Panc1 (cell line): ENCODE data around the gene MAP3K14. TPM values are rescaled to one million over a fixed set of nuclear protein-coding genes. Genes with fewer than 3 reads are reported as not detected.

Source experiments
- ATAC-seq: fragments of 200-7000 bp; cut with Tn5 transposase; 2 replicates; pipeline ENCODE4 v1.9.1; 2020; ENCODE audit warnings: mild to moderate bottlenecking, moderate library complexity
- BruUV-seq: library from RNA; stranded (reverse); fragments of 400-500 nt; replicated peaks from 2 replicates; lab custom pipeline; 2021; lab: Mats Ljungman, UMichigan
- CTCF ChIA-PET: fragments of 300-600 bp; sonication (Branson Sonifier 250); formaldehyde crosslinking; loops from one replicate; lab custom pipeline; 2022; ENCODE audit warnings: antibody characterized with exemption; lab: Charles Lee
- POLR2A ChIA-PET: fragments of 300-600 bp; sonication (Branson Sonifier 250); formaldehyde crosslinking; loops from one replicate; lab custom pipeline; 2022; ENCODE audit warnings: antibody characterized with exemption; lab: Charles Lee
- DNase-seq: peaks from one replicate; pipeline ENCODE4 v3.0.0-alpha.2; 2010; ENCODE audit warnings: low read depth, low spot score
- H3K27ac ChIP-seq: 2 replicates; pipeline ENCODE4 v1.5.1; 2011; ENCODE audit warnings: mild to moderate bottlenecking, low read length, inconsistent platforms
- H3K27me3 ChIP-seq: fragments of 200-500 bp; sonication (Bioruptor generic); 2 replicates; pipeline ENCODE4 v1.6.0; 2014; ENCODE audit warnings: low read length, inconsistent platforms; ENCODE audit not compliant: control insufficient read depth, insufficient read depth
- H3K36me3 ChIP-seq: fragments of 200-500 bp; sonication (Bioruptor generic); 2 replicates; pipeline ENCODE4 v1.5.1; 2014; ENCODE audit warnings: inconsistent platforms, mild to moderate bottlenecking, low read length, moderate library complexity; ENCODE audit not compliant: control insufficient read depth, insufficient read depth
- H3K4me1 ChIP-seq: 2 replicates; pipeline ENCODE4 v1.5.1; 2011; ENCODE audit warnings: inconsistent platforms, mild to moderate bottlenecking, low read length, moderate library complexity; ENCODE audit not compliant: control insufficient read depth, insufficient read depth
- H3K4me3 ChIP-seq, 2 experiments: 2 replicates each; pipeline ENCODE4 v1.5.1; 2011 to 2012; ENCODE audit warnings: low read depth in 2 of 2, low read length in 2 of 2, mild to moderate bottlenecking in 2 of 2, inconsistent platforms in 1 of 2, moderate library complexity in 1 of 2
- H3K9me3 ChIP-seq: fragments of 200-500 bp; sonication (Bioruptor generic); 2 replicates; pipeline ENCODE4 v1.5.1; 2014; ENCODE audit warnings: low read depth, mild to moderate bottlenecking, inconsistent platforms, low read length, moderate library complexity; ENCODE audit not compliant: control insufficient read depth, insufficient read depth
- POLR2AphosphoS5 ChIP-seq: IDR thresholded peaks from 2 replicates; pipeline ENCODE4 v1.6.1; 2012; ENCODE audit warnings: mild to moderate bottlenecking, low read depth, low read length, moderate library complexity
- SIN3A ChIP-seq: IDR thresholded peaks from 2 replicates; pipeline ENCODE4 v1.6.1; 2012; ENCODE audit warnings: low read depth, mild to moderate bottlenecking, low read length, moderate library complexity, borderline replicate concordance; ENCODE audit not compliant: insufficient read depth
- TCF7L2 ChIP-seq: IDR thresholded peaks from 2 replicates; pipeline ENCODE4 v1.6.1; 2011; ENCODE audit warnings: mild to moderate bottlenecking, low read depth, low read length, inconsistent platforms
- in situ Hi-C: cut with HindIII; loops from 2 replicates; pipeline ENCODE4 v1.10.0; 2016; ENCODE audit warnings: low sequenced_read_pairs, low pct_unique_long_range_greater_than_20kb
- intact Hi-C: fragments of 100-400 bp; cut with micrococcal nuclease; formaldehyde crosslinking; loops from one replicate; pipeline ENCODE4 v1.10.0; 2022; ENCODE audit not compliant: unreplicated experiment
- total RNA-seq: library from RNA; stranded (reverse); gene quantifications from one replicate; pipeline ENCODE4 v1.2.1, GENCODE V29; 2021; ENCODE audit not compliant: unreplicated experiment
- TF ChIP-seq, protein P1 (sequence below): fragments of 450-650 bp; IDR thresholded peaks from 2 replicates; pipeline ENCODE4 v1.5.1; 2017; ENCODE audit warnings: mild to moderate bottlenecking
- TF ChIP-seq, protein P2 (sequence below), 2 experiments: IDR thresholded peaks; 2 replicates each; pipeline ENCODE4 v1.6.1; 2011 to 2012; ENCODE audit warnings: low read depth in 2 of 2, control low read depth in 1 of 2, low read length in 1 of 2, mild to moderate bottlenecking in 1 of 2, moderate library complexity in 1 of 2; ENCODE audit not compliant: insufficient read depth in 1 of 2

MAP3K14 gene
- total RNA-seq, 1 experiment from 2014 or later: 80.8 TPM

DNA sequence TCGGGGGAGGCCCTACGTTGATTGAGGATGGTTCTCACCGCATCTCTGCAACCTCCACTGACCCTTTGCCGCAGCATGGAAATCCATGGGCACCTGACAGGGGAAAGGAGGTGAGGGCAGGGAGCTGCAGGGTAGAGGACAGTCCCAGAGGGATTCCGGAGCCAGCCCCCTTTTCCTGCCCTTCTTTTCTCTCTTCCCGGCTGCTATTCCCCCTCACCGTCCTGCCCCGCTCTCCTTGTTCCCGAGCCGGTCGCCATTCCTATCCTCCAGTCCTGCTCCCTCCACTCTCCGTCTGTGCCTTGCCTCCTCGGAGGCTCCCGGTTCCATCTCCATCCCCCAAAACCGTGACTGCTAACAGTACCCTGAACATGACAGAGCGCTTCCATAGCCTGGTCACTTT is 59.7 kb downstream of the MAP3K14 start:
- in situ Hi-C loops (no loop called here), intact Hi-C loops (no loop called here)
- ChIA-PET CTCF (no interaction called here), POLR2A (no interaction called here)
- no TSS peak for BruUV-seq
- no peak for DNase-seq
- no peaks in the 10 kb centered on the region for H3K9me3 ChIP-seq
- no peak for ATAC-seq
- no peaks in the 10 kb centered on the region for H3K27me3 ChIP-seq
- no peaks in the 10 kb centered on the region for H3K36me3 ChIP-seq
- peaks cover 6% of the 10 kb centered on the region for H3K4me1 ChIP-seq
- H3K4me3 ChIP-seq: no peak overlapping the region
- H3K27ac ChIP-seq: no peak overlapping the region
- TF ChIP-seq TCF7L2 (no peak), POLR2AphosphoS5 (no peak), SIN3A (no peak)
- TF ChIP-seq, protein P1, sequence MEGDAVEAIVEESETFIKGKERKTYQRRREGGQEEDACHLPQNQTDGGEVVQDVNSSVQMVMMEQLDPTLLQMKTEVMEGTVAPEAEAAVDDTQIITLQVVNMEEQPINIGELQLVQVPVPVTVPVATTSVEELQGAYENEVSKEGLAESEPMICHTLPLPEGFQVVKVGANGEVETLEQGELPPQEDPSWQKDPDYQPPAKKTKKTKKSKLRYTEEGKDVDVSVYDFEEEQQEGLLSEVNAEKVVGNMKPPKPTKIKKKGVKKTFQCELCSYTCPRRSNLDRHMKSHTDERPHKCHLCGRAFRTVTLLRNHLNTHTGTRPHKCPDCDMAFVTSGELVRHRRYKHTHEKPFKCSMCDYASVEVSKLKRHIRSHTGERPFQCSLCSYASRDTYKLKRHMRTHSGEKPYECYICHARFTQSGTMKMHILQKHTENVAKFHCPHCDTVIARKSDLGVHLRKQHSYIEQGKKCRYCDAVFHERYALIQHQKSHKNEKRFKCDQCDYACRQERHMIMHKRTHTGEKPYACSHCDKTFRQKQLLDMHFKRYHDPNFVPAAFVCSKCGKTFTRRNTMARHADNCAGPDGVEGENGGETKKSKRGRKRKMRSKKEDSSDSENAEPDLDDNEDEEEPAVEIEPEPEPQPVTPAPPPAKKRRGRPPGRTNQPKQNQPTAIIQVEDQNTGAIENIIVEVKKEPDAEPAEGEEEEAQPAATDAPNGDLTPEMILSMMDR: no peak
- TF ChIP-seq, protein P2, sequence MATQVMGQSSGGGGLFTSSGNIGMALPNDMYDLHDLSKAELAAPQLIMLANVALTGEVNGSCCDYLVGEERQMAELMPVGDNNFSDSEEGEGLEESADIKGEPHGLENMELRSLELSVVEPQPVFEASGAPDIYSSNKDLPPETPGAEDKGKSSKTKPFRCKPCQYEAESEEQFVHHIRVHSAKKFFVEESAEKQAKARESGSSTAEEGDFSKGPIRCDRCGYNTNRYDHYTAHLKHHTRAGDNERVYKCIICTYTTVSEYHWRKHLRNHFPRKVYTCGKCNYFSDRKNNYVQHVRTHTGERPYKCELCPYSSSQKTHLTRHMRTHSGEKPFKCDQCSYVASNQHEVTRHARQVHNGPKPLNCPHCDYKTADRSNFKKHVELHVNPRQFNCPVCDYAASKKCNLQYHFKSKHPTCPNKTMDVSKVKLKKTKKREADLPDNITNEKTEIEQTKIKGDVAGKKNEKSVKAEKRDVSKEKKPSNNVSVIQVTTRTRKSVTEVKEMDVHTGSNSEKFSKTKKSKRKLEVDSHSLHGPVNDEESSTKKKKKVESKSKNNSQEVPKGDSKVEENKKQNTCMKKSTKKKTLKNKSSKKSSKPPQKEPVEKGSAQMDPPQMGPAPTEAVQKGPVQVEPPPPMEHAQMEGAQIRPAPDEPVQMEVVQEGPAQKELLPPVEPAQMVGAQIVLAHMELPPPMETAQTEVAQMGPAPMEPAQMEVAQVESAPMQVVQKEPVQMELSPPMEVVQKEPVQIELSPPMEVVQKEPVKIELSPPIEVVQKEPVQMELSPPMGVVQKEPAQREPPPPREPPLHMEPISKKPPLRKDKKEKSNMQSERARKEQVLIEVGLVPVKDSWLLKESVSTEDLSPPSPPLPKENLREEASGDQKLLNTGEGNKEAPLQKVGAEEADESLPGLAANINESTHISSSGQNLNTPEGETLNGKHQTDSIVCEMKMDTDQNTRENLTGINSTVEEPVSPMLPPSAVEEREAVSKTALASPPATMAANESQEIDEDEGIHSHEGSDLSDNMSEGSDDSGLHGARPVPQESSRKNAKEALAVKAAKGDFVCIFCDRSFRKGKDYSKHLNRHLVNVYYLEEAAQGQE (IDR thresholded peaks at IDR 0.05; ENCODE audit: insufficient read depth in 1 of 2, low read depth in 2 of 2, low read length in 1 of 2): no peak

DNA sequence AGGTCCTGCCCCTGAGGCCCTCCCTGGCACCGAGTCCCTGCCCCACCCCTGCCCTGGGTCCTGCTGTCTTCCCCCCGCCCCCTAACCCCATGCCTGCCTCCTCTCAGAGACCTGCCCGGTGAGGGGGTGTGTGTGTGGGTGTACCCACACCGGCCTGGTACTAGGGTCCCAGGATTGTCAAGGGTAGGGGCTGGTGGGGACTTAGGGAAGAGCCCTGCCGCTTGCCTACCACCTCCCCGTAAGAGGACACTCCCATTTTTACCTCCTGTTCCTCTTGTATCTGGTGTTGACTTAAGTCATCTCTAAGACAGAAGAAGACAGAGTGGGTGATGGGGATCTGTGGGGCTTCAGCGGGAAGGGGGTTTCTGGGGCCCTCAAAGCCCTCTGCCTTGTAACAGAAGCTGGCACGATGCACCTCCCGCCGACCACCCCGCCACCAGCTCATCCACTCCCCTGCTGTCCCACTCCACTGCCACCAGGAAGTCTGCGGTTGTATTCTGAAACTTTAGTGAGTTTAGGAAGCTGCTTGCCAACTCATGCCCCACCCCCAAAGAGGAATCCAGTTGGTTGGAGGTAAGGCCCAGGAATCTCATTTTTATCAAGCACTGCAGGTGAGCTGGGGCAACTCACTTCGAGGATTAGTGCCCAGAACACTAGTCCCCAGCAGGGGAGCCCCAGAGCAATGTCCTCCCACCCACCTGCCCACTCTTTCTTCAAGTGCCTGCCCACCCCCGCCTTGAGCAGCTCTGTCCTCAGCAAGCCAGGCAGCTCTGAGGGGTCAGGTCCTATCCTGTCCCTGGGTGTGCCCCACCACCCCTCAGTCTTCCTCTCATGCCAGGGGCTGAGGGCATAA is 60.5 kb downstream of the MAP3K14 start:
- Histone ChIP-seq H3K9me3 (no peaks in the 10 kb centered on the region), H3K4me1 (peaks cover 3% of the 10 kb centered on the region), H3K36me3 (no peaks in the 10 kb centered on the region), H3K27me3 (no peaks in the 10 kb centered on the region), H3K4me3 (no peak overlapping the region), H3K27ac (no peak overlapping the region)
- in situ Hi-C loops: no loop called here
- POLR2A ChIA-PET: no interaction called here
- ATAC-seq: no peak
- CTCF ChIA-PET: no interaction called here
- no peak for DNase-seq
- BruUV-seq: no TSS peak
- intact Hi-C loops: no loop called here
- TF ChIP-seq TCF7L2: no peak
- TF ChIP-seq, protein P1: no peak
- TF ChIP-seq SIN3A: no peak
